Stimulated activated CD8-positive, alpha-beta memory T cell treated with anti-CD3 and anti-CD28 coated beads, Interleukin-15, amount 100 ng/mL, for 1 hour (primary cell): Measurements from ENCODE around the gene CORO1C.
"Not testable (repeated sequence)": the region's sequence is repeated elsewhere in the genome, so short reads cannot be mapped to it uniquely, and the experiment has no call there.

Experiments used
- DNase-seq: peaks from one replicate; pipeline ENCODE4 v3.0.0-alpha.2; 2020; ENCODE audit warnings: low read depth

Gene CORO1C

DNA sequence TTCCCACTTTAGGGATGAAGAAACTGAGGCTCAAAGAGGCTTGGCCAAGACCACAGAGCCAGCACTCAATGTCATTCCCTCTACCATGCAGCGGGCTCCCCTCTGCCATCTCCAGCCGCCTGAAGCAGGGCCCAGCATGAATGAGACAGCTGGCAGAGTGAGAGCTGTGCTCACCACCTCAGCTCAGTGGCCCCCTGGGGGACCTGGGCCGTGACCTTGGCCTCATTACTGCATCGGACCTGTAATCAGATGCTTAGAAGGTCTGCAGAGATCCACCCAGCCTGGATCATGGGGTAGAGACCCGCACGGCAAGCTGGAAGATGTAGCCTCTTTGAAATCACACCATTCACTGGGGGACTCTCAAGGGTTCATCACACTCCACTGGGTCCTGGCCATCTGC lies 22.7 kb upstream of the CORO1C start:
- no peak for DNase-seq

DNA sequence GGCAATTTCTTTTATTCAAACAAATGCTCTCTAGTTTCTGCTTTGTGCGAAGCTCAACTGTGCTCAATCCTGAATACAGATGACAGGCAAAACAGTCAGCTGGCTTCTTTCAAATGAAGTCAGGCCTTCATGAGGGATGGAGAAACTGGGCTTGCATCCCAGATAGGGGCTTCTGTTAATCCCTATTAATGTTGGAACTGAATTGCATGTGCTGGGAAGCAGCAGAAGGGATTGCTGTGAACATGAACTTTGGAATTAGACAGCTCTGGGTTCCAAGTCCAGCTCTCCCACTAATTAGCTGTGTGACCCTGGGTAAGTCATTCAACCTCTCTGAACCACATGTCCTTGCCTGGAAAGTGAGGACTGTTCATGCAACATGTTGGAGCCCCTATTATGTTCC lies 21.1 kb upstream of the CORO1C start:
- DNase-seq, result no peak

GRCh38 chr12:108751821-108752220 lies 20.5 kb upstream of the CORO1C start:
- no peak for DNase-seq

DNA sequence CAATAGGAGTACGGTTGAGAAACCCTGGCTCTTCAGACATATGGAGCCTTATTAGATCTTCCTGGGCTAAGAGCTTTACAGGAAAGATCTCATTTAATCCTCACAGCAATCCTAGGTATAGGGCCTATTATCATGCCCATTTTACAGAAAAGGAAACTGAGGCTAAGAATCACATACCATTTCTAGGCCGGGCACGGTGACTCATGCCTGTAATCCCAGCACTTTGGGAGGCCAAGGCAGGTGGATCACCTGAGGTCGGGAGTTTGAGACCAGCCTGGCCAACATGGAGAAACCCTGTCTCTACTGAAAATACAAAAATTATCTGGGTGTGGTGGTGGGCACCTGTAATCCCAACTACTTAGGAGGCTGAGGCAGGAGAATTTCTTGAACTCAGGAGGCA lies 19.7 kb upstream of the CORO1C start:
- not testable (repeated sequence) for DNase-seq

- DNase-seq, result no peak
These were observed 19.2 kb upstream of the CORO1C start for GRCh38 chr12:108750526-108750925.

GRCh38 chr12:108747563-108747962 lies 16.2 kb upstream of the CORO1C start:
- DNase-seq, result no peak

- DNase-seq, result no peak
These were observed 14.3 kb upstream of the CORO1C start for GRCh38 chr12:108745641-108746040.

DNA sequence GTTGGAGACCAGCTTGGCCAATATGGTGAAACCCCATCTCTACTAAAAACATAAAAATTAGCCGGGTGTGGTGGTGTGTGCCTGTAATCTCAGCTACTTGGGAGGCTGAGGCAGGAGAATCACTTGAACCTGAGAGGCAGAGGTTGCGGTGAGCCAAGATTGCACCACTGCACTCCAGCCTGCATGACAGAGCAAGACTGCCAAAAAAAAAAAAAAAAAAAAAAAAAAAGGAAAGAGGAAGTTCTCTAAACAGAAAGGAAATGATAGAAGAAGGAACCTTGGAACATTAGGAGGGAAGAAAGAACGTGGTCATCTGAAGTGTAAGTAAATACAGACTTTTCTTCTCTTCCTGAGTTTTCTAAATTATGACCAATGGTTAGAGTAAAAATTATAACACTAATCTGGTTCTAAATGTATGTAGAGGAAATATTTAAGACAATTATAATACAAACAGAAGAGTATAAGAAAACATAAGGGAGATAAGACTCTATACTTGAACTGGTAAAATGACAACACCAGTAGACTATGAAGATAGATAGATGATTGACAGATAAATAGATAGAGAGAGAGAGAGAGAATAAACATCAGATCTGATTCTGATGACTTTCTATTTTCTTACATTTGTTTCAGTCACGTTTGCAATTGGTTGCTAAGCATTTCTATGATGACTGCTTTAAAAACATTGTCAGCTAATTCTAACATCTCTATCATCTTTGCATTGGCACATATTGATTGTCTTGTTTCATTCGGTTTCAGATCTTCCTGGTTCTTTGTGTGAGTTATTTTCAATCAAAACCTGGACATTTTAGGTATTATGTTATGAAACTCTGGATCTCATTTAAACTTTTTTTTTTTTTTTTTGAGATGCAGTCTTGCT lies 12.9 kb upstream of the CORO1C start:
- no peak for DNase-seq

GRCh38 chr12:108738170-108738569 lies 6.9 kb upstream of the CORO1C start:
- DNase-seq, result no peak

DNA sequence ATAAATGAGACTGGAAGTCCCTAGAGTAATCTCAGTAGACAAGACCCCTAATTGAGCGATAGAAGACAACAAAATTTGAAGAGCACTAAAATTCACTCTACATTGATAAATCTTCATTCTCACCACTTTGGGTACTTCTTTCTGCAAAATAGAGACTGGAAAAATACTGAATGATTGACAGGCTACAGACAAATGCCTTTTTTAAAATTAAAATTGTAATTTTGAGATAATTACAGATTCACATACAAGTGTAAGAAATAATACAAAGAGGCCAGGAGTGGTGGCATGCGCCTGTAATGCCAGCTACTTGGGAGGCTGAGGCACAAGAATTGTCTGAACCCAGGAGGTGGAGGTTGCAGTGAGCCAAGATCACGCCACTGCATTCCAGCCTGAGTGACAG lies 4.5 kb upstream of the CORO1C start:
- DNase-seq, result no peak

DNA sequence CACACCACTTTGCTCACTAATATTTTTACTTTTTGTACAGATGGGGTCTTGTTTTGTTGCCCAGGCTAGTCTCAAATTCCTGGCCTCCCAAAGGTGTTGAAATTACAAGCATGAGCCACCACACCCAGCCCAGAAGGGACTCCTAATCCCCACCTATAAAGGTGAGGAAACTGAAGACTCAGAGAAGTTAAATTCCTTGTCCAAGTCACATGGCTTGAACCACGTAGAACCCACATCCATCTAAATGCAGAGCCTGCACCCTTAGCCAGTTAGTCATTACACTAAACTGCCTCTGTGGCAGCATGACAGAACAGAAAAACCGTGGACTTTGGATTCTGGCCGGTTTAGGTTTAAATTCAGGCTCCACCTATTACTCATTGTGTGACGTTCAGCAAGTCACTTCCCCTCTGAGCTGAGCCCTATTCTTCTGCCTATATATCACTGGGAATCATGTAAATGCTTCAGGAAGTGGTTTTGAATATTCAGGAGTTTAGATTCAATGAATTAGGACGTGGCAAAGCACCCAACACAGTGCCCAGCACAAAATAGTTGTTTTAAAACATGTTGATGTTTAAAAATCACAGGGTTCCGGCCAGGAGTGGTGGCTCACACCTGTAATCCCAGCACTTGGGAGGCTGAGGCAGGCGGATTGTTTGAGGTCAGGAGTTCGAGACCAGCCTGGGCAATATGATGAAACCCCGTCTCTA lies 3.0 kb upstream of the CORO1C start:
- no peak for DNase-seq

DNA sequence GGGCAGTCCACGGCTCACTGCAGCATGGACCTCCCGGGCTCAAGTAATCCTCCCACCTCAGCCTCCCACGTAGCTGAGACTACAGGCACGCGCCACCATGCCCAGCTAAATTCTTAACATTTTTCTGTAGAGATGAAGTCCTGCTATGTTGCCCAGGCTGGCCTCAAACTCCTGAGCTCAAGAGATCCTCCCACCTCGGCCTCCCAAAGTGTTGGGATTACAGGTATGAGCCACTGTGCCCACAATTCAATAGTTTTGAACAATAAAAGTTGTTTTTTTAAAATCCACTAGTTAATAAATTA lies 1.9 kb upstream of the CORO1C start:
- DNase-seq, result not testable (repeated sequence)

DNA sequence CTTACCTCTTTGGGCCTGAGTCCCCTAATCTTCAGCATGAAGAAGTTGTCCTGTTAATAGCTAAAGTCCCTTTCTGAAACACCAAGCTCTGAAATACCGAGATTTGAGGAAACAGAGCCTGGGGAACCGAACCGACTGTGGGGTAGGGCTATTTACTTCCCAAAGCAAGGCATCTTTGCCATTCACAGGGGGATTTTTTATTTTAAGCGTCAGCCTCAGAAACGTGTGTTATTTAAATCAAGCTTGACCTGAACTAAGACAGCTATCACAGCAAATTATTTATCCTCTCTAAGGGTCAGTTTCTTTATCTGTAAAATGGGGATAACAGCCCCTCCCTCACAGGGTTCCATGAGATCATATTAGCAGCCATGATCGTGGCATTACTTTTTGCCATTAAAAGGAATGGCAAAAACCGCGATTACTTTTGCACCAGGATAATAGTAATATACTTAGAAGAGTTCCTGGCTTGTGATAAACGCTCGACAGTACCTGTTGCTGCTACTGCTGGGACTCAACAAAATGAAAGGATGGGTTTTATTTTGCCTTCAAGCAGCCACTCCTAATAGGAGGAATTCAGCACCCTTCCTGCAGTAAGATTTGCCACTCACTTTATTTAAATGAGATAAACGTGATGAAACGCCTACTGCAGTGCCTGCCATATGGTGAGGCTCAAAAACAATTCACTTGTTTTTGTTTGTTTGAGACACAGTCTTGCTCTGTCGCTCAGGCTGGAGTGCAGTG lies 1.3 kb upstream of the CORO1C start:
- DNase-seq, result no peak

DNA sequence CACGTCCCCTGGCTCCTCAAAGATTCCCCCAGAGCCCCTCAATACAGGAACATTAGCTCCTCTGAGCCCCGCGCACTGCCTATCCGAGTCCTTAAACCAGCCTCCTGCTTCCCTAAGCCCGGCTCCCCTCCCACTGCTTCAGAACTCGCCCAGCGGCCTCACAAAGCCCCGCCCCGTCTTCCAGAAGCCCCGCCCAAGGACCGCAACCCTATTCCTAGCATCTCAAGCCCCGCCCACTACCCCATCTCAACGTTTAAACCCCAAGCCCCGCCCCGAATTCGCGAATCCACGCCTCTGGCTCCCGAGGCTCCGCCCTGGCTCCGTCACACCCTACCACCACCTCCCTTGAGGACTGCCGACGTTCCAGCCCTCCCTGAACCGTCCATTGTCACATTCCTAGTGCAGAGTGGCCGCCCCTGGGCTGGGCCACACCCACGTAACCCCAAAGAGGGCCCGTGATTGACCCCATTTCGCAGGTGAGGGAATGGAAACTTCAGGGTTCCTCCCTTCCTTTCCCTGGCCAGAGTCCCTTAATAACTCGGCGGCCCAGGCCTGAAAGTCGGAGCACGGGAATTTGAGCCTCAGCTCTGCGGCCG lies 646 bp upstream of the CORO1C start:
- peak; percentile 93 for DNase-seq

DNA sequence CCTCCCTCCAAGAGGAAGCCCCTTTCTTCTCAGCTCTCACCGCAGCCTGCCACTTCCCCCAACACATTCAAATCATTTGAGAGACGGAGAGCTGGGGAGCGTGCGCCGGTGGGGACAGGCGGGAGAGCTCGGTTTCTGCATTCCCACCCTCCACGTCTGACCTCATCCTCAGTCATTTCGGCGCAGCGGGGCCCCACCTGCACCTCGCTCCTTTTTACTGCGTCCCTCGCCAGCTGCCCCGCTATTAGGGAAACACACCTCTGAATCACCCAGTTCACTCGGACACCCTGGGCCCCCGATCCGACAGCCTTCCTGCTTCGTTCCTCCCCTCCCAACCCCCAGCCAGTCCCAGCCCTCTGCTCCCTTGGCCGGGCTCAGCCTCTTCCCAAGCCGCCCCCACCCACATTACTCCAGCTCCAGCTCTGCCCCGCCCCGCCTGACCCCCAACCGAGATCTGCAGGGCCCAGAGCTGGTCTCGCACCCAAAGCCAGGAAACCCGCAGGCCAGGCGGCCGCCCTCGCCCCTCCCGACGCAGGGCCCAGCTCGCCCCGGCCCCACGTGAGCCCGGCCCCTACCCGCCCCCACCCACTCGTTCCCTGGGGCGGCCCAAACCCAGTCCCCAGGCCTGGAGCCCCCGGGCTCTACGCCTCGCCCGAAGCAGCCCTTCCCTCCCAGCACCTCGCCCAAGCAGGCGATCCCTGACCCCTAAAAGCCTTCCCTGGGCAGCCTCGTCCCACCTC lies 783 bp downstream of the CORO1C start:
- peak; percentile 1 for DNase-seq

- DNase-seq, result no peak
These were observed 1.5 kb downstream of the CORO1C start for GRCh38 chr12:108729612-108730364.

GRCh38 chr12:108728820-108729611 lies 2.3 kb downstream of the CORO1C start:
- no peak for DNase-seq

- DNase-seq, result no peak
These were observed 3.2 kb downstream of the CORO1C start for GRCh38 chr12:108727868-108728735.

- no peak for DNase-seq
These were observed 4.2 kb downstream of the CORO1C start for GRCh38 chr12:108727161-108727560.

- no peak for DNase-seq
These were observed 6.5 kb downstream of the CORO1C start for GRCh38 chr12:108724890-108725151.
